Activated naive CD4-positive, alpha-beta T cell treated with anti-CD3 and anti-CD28 coated beads for 36 hours (primary cell): ENCODE data around the gene C4orf33. TPM values are rescaled to one million over a fixed set of nuclear protein-coding genes. Genes with fewer than 3 reads are reported as not detected.
"Not testable (repeated sequence)": the region's sequence is repeated elsewhere in the genome, so short reads cannot be mapped to it uniquely, and the experiment has no call there.

Source experiments
- CTCF ChIA-PET: fragments of 350-600 bp; sonication (Branson Sonifier 250); formaldehyde crosslinking; loops from one replicate; lab custom pipeline; 2021; ENCODE audit warnings: antibody characterized with exemption; lab: Charles Lee
- DNase-seq: peaks from one replicate; pipeline ENCODE4 v3.0.0-alpha.2; 2020
- H3K27ac Mint-ChIP-seq: one replicate; pipeline ENCODE4 v1.8.0; 2021; ENCODE audit warnings: mild to moderate bottlenecking, mixed read lengths
- H3K27me3 Mint-ChIP-seq: one replicate; pipeline ENCODE4 v1.8.0; 2021; ENCODE audit warnings: low read depth, mixed read lengths
- H3K36me3 Mint-ChIP-seq: one replicate; pipeline ENCODE4 v1.8.0; 2021; ENCODE audit warnings: low read depth, mixed read lengths
- H3K4me1 Mint-ChIP-seq: one replicate; pipeline ENCODE4 v1.8.0; 2021; ENCODE audit warnings: low read depth, mixed read lengths
- H3K4me3 Mint-ChIP-seq: one replicate; pipeline ENCODE4 v1.8.0; 2021; ENCODE audit warnings: mild to moderate bottlenecking, moderate library complexity, mixed read lengths
- H3K9me3 Mint-ChIP-seq: one replicate; pipeline ENCODE4 v1.8.0; 2021; ENCODE audit warnings: mixed read lengths
- intact Hi-C: fragments of 100-400 bp; cut with micrococcal nuclease; formaldehyde crosslinking; loops from one replicate; pipeline ENCODE4 v1.15.1; 2023
- total RNA-seq, 2 experiments: library from RNA; stranded (reverse); gene quantifications; one replicate each; pipeline ENCODE4 v1.2.3, GENCODE V29; 2021

The C4orf33 gene
- total RNA-seq, 2 experiments from 2014 or later = 14.5 to 15.0 TPM

DNA sequence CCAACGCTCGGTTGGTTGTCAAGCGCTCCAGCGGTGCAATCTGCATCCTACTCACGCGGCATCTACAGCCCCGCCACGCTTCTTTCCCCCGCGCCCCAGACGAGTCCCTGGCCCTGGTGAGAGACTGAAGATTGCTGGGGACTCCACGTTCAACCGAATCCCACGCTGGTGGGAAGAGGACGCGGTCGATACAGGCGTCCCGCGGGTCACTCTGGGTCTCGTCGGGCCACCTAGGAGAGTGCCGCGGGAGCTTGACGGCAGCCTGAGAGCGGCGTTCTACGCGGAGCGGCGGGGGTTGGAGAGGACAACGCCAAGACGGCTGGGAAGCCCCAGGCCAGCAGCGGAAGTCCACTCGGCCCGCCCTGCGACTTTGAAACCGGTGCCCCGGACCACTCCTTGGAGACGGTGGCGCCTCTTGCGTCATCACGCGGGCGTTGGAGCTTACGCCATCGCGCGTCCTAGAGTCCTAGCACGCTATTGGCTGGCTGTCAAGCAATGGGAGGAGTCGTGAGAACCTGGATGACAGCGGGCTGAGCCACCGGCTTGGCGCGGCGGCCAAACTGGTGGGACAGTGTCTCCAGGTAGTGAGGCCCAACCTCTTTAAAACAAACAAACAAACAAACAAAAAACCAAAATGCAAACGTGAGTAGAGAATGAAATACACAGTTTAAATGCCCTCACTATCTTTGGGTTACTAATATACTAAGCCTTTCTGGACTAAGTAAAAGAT lies 2.6 kb upstream of the C4orf33 start, which contains the start of gene SCLT1:
TSS of gene SCLT1 (minus strand) at position 349 of the 730 bp plus-strand sequence. CDS start 436 bp downstream, outside the sequence.
- intact Hi-C loops = loop anchor here (1.0 to 10.0 kb wide), 10 partner anchors 47 to 1213 kb away; partner anchors contain the start of genes ABHD18, LARP1B, MFSD8 and PLK4
- DNase-seq = peak; percentile 98
- Mint-ChIP-seq H3K27me3 (no peaks in the 10 kb centered on the region), H3K4me3 (peak within 1 kb of the TSS; percentile 55), H3K27ac (no peak within 1 kb of the TSS), H3K4me1 (peaks cover 31% of the 10 kb centered on the region), H3K9me3 (no peaks in the 10 kb centered on the region), H3K36me3 (peaks cover 2% of the 10 kb centered on the region)
- CTCF ChIA-PET = no interaction called here

GRCh38 chr4:129094347-129094746 lies 1.6 kb upstream of the C4orf33 start:
- H3K4me3 Mint-ChIP-seq = peak overlapping the region; percentile 55
- CTCF ChIA-PET = interaction anchor here (0.6 kb wide), 1 partner anchor 178 kb away, joined by 3 read pairs; no protein-coding TSS in a partner anchor

GRCh38 chr4:129098531-129099001 lies 2.6 kb downstream of the C4orf33 start:
- Mint-ChIP-seq H3K4me1 (peaks cover 18% of the 10 kb centered on the region), H3K36me3 (peaks cover 4% of the 10 kb centered on the region), H3K9me3 (no peaks in the 10 kb centered on the region), H3K4me3 (no peak overlapping the region), H3K27ac (no peak overlapping the region), H3K27me3 (no peaks in the 10 kb centered on the region)
- DNase-seq = no peak
- intact Hi-C loops = loop anchor here (5.0 to 10.0 kb wide), 3 partner anchors 434 to 1316 kb away; partner anchors contain the start of gene HSPA4L
- CTCF ChIA-PET = interaction anchor here (0.7 kb wide), 1 partner anchor 379 kb away, joined by 3 read pairs; no protein-coding TSS in a partner anchor

More at GRCh38 chr4:129094347-129094746, 1.6 kb upstream of the C4orf33 start:
- Mint-ChIP-seq H3K27ac (no peak overlapping the region), H3K4me1 (peaks cover 21% of the 10 kb centered on the region), H3K27me3 (no peaks in the 10 kb centered on the region), H3K9me3 (no peaks in the 10 kb centered on the region), H3K36me3 (peaks cover 2% of the 10 kb centered on the region)
- intact Hi-C loops = loop anchor here (5.0 to 10.0 kb wide), 3 partner anchors 430 to 640 kb away; no protein-coding TSS in a partner anchor
- no peak for DNase-seq

DNA sequence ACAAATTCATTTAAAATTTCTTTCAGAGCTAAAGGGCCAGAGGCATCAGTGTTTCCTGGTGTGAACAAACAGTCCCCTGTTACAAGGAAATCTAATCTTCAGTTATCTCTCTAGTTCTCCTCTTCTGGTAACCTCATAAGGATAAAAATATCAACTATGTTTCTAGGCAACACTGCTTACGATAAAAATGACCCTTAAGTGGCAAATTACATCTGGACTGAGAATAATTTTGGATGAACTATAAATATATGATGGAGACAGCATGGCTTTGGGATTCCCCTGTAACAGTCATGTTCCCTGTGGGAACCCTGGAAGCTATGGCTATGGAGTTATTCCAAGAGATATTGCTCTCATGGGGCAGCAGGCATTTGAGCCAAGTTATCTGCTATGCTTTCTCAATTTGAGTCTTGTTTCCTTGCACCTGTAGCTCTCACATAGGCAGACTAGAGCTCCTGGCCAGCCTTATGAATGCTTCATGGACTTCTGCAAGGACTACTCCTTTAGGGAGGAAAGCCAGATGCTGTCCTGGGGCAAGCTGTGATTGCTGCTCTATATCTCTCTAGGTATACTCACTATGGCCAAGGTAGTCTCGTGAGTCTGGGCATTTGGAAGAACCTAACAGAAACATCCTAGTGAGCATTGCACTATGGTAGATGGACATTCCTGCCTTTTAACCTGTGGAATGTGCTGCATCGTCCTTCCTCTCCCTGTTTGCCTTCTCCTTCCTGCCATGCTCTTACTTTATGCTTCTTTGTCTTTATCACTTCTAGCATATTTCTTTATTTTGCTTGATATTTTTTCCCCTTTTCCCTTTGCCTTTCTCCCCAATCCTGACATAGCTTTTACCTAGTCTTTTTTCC lies 14.2 kb downstream of the C4orf33 start:
- H3K4me1 Mint-ChIP-seq = no peaks in the 10 kb centered on the region
- no peaks in the 10 kb centered on the region for H3K9me3 Mint-ChIP-seq
- intact Hi-C loops = no loop called here
- no peak for DNase-seq
- CTCF ChIA-PET = interaction anchor here (0.7 kb wide), 1 partner anchor 30 kb away, joined by 3 read pairs; no protein-coding TSS in a partner anchor
- H3K4me3 Mint-ChIP-seq = no peak overlapping the region
- no peaks in the 10 kb centered on the region for H3K36me3 Mint-ChIP-seq
- no peak overlapping the region for H3K27ac Mint-ChIP-seq
- no peaks in the 10 kb centered on the region for H3K27me3 Mint-ChIP-seq

- CTCF ChIA-PET = no interaction called here
- Mint-ChIP-seq H3K36me3 (no peaks in the 10 kb centered on the region), H3K9me3 (no peaks in the 10 kb centered on the region), H3K4me3 (no peak overlapping the region), H3K27ac (no peak overlapping the region), H3K27me3 (no peaks in the 10 kb centered on the region), H3K4me1 (no peaks in the 10 kb centered on the region)
- intact Hi-C loops = no loop called here
- DNase-seq = no peak
Observed at GRCh38 chr4:129110931-129111330, 15.0 kb downstream of the C4orf33 start.

GRCh38 chr4:129111919-129112318 lies 16.0 kb downstream of the C4orf33 start:
- Mint-ChIP-seq H3K36me3 (no peaks in the 10 kb centered on the region), H3K4me3 (no peak overlapping the region), H3K4me1 (no peaks in the 10 kb centered on the region), H3K27ac (no peak overlapping the region), H3K27me3 (no peaks in the 10 kb centered on the region), H3K9me3 (no peaks in the 10 kb centered on the region)
- DNase-seq = no peak
- intact Hi-C loops = no loop called here
- CTCF ChIA-PET = no interaction called here

GRCh38 chr4:129113434-129113833 lies 17.5 kb downstream of the C4orf33 start:
- CTCF ChIA-PET = no interaction called here
- H3K27ac Mint-ChIP-seq = no peak overlapping the region
- H3K4me3 Mint-ChIP-seq = no peak overlapping the region

GRCh38 chr4:129113919-129114318 lies 18.0 kb downstream of the C4orf33 start:
- CTCF ChIA-PET = no interaction called here
- no peaks in the 10 kb centered on the region for H3K36me3 Mint-ChIP-seq
- intact Hi-C loops = no loop called here

More at GRCh38 chr4:129113434-129113833, 17.5 kb downstream of the C4orf33 start:
- no peaks in the 10 kb centered on the region for H3K4me1 Mint-ChIP-seq
- H3K36me3 Mint-ChIP-seq = no peaks in the 10 kb centered on the region
- no peak for DNase-seq
- H3K27me3 Mint-ChIP-seq = peaks cover 3% of the 10 kb centered on the region
- H3K9me3 Mint-ChIP-seq = no peaks in the 10 kb centered on the region
- intact Hi-C loops = no loop called here

GRCh38 chr4:129117705-129118104 lies 21.8 kb downstream of the C4orf33 start:
- Mint-ChIP-seq H3K4me3 (no peak overlapping the region), H3K9me3 (no peaks in the 10 kb centered on the region), H3K27ac (no peak overlapping the region), H3K4me1 (no peaks in the 10 kb centered on the region), H3K27me3 (peaks cover 3% of the 10 kb centered on the region), H3K36me3 (no peaks in the 10 kb centered on the region)
- no peak for DNase-seq
- CTCF ChIA-PET = no interaction called here
- intact Hi-C loops = no loop called here

More at GRCh38 chr4:129113919-129114318, 18.0 kb downstream of the C4orf33 start:
- Mint-ChIP-seq H3K4me3 (no peak overlapping the region), H3K27me3 (peaks cover 3% of the 10 kb centered on the region), H3K27ac (no peak overlapping the region), H3K9me3 (no peaks in the 10 kb centered on the region), H3K4me1 (no peaks in the 10 kb centered on the region)
- no peak for DNase-seq

DNA sequence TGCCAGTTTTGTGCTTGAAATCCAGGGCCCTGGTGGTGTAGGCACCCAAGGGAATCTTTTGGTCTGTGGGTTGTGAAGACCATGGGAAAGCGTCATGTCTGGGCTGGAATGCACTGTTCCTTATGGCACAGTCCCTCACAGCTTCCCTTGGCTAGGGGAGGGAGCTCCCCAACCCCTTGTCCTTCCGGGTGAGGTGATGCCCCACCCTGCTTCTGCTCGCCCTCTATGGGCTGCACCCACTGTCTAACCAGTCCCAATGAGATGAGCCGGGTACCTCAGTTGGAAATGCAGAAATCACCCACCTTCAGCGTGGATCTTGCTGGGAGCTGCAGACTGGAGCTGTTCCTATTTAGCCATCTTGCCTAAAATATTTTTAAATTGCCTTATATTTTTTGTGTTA lies 30.7 kb downstream of the C4orf33 start:
- H3K27me3 Mint-ChIP-seq, H3K27ac Mint-ChIP-seq, intact Hi-C loops, H3K4me3 Mint-ChIP-seq, H3K4me1 Mint-ChIP-seq, H3K9me3 Mint-ChIP-seq, CTCF ChIA-PET, DNase-seq, H3K36me3 Mint-ChIP-seq: not testable (repeated sequence)

GRCh38 chr4:129129143-129129542 lies 33.2 kb downstream of the C4orf33 start:
- H3K27ac Mint-ChIP-seq = no peak overlapping the region
- H3K9me3 Mint-ChIP-seq = peaks cover 9% of the 10 kb centered on the region
- H3K4me1 Mint-ChIP-seq = no peaks in the 10 kb centered on the region
- no peak for DNase-seq
- no peak overlapping the region for H3K4me3 Mint-ChIP-seq
- no peaks in the 10 kb centered on the region for H3K27me3 Mint-ChIP-seq
- intact Hi-C loops = no loop called here
- CTCF ChIA-PET = no interaction called here
- no peaks in the 10 kb centered on the region for H3K36me3 Mint-ChIP-seq

GRCh38 chr4:129131343-129131742 lies 35.4 kb downstream of the C4orf33 start:
- no peak overlapping the region for H3K27ac Mint-ChIP-seq
- H3K4me1 Mint-ChIP-seq = no peaks in the 10 kb centered on the region
- intact Hi-C loops = no loop called here
- no peaks in the 10 kb centered on the region for H3K36me3 Mint-ChIP-seq
- no peak overlapping the region for H3K4me3 Mint-ChIP-seq
- CTCF ChIA-PET = no interaction called here
- peaks cover 6% of the 10 kb centered on the region for H3K27me3 Mint-ChIP-seq
- H3K9me3 Mint-ChIP-seq = peaks cover 6% of the 10 kb centered on the region
- no peak for DNase-seq
